SJCRH30 (cell line): ENCODE measurements around the gene SLC37A2. TPM values are rescaled to one million over a fixed set of nuclear protein-coding genes. Genes with fewer than 3 reads are reported as not detected.
A peak's percentile ranks its signal among the peaks of the same experiment; 100 is the strongest.
"Not testable (repeated sequence)": the region's sequence is repeated elsewhere in the genome, so short reads cannot be mapped to it uniquely, and the experiment has no call there.

Experiments used
- DNase-seq, 2 experiments: peaks; one replicate each; pipeline ENCODE4 v3.0.0-alpha.2; 2015 to 2020
- H3K27ac ChIP-seq: fragments of 250-450 bp; sonication (Bioruptor Pico); 2 replicates; pipeline ENCODE4 v1.5.1; 2020; ENCODE audit warnings: mild to moderate bottlenecking, moderate library complexity
- H3K27me3 ChIP-seq: fragments of 250-450 bp; sonication (Bioruptor Pico); 2 replicates; pipeline ENCODE4 v1.5.1; 2020; ENCODE audit warnings: mild to moderate bottlenecking, moderate library complexity
- H3K36me3 ChIP-seq: fragments of 250-450 bp; sonication (Bioruptor Pico); 2 replicates; pipeline ENCODE4 v1.5.1; 2020; ENCODE audit warnings: mild to moderate bottlenecking, moderate library complexity
- H3K4me1 ChIP-seq: fragments of 250-450 bp; sonication (Bioruptor Pico); 2 replicates; pipeline ENCODE4 v1.5.1; 2020; ENCODE audit warnings: mild to moderate bottlenecking, moderate library complexity
- H3K4me3 ChIP-seq: fragments of 250-450 bp; sonication (Bioruptor Pico); 2 replicates; pipeline ENCODE4 v1.5.1; 2020; ENCODE audit warnings: mild to moderate bottlenecking, moderate library complexity
- H3K9me3 ChIP-seq: fragments of 250-450 bp; sonication (Bioruptor Pico); replicated peaks from 2 replicates; pipeline ENCODE4 v1.5.1; 2020; ENCODE audit warnings: mild to moderate bottlenecking, moderate library complexity
- total RNA-seq: library from RNA; depleted of rRNA; stranded (reverse); fragments of >200 nt; shearing (Covaris generic); gene quantifications from 2 replicates; pipeline ENCODE4 v1.2.3, GENCODE V29; 2014; rRNA removed

The SLC37A2 gene
- 2.9 and 4.0 TPM in 2 replicates for total RNA-seq

DNA sequence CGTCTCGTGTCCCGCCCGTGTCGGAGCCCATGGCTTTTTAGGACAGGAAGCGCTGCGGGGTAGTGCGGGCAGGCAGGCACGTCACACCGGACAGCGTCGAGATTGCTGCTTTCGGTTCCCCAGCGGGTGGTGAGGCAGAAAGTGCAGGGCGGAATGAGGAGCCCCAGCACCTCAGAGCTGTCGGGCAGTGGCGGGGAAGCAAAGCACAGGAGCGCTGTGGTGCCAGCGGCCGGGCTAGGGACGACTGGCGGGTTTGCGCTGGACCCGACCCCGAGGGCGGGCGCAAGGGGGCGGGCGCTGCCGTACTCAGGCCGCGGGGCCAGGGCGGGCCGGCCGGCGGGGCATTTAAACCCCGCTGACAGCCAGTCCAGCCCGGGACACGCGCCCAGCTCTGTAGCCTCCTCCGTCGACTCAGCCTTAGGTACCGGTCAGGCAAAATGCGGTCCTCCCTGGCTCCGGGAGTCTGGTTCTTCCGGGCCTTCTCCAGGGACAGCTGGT is at the start of gene SLC37A2:
Gene SLC37A2, plus strand, starts transcription at position 375 of the 498 bp plus-strand sequence. Its CDS starts 63 bp downstream, at position 438.
- no peaks in the 10 kb centered on the region for H3K4me1 ChIP-seq
- H3K4me3 ChIP-seq: peak within 1 kb of the TSS; percentile 54
- peak within 1 kb of the TSS; percentile 9; the same call in 1 of the 2 replicates for H3K27ac ChIP-seq
- H3K9me3 ChIP-seq: no peaks in the 10 kb centered on the region
- H3K27me3 ChIP-seq: no peaks in the 10 kb centered on the region
- DNase-seq: peak in 1 of 2 experiments; percentile 36
- no peaks in the 10 kb centered on the region for H3K36me3 ChIP-seq

DNA sequence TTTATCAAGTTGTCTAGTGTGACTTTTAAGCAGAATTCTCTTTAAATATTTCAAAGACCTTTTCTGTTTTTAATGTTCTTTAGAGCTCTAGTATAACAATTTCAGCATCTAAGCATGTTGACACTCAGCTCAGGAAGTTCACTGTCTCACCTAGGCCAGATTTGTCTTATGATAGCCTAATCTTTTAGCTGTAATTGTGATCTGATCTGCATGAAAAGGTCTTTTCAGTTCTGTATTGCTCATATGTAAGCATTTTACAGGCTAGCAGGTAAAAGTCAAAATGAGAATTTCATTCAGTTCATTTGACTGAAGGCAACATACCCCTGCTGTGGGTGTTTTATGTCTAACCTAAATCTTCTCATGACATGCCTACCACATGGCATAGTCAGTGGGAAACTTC is 46.7 kb upstream of the SLC37A2 start:
- Histone ChIP-seq H3K4me1 (no peaks in the 10 kb centered on the region), H3K27ac (no peak overlapping the region), H3K4me3 (no peak overlapping the region), H3K9me3 (no peaks in the 10 kb centered on the region), H3K36me3 (no peaks in the 10 kb centered on the region; the same call in 1 of the 2 replicates), H3K27me3 (no peaks in the 10 kb centered on the region)
- DNase-seq: no peak

DNA sequence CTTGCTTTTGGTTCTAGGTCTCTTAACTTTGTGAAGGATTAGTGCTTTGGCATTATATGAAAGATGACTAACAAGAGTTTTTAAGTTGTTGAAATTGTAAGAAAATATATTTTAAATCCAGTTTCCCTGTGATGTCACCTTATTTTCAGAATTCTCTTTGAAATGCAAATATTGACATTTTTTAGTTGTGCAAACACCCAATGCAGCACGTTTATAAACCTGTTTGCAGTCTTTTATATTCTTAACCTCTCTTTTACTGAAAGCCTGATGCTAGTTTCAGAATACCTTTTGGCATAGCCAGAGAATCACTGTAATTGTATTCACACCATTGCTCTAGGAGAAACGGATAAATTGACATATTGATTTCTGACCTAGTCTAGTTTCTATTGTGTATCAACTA is 42.8 kb upstream of the SLC37A2 start:
- Histone ChIP-seq H3K27me3 (no peaks in the 10 kb centered on the region), H3K9me3 (no peaks in the 10 kb centered on the region), H3K27ac (no peak overlapping the region), H3K4me1 (no peaks in the 10 kb centered on the region), H3K36me3 (no peaks in the 10 kb centered on the region; the same call in 1 of the 2 replicates), H3K4me3 (no peak overlapping the region)
- no peak for DNase-seq

DNA sequence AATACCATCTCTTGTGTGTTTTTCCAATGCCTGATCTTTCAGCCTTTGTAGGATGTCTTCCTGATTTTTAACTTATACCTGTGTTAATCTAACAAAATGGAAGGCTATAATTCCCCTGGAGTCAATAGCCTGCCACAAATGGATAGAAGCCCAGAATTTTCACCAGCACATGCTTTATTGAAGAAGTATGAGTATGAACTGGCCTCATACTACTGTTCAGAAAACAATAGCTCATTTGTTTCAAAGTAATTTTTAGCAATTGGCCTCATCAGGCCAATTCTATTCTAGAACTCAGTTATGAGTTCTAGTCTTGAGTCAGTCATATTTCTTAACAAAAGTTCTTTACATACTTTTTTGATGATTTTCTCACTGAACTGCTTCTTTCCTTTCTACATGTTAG is 40.6 kb upstream of the SLC37A2 start:
- Histone ChIP-seq H3K4me1 (no peaks in the 10 kb centered on the region), H3K9me3 (no peaks in the 10 kb centered on the region), H3K4me3 (no peak overlapping the region), H3K27me3 (no peaks in the 10 kb centered on the region), H3K27ac (no peak overlapping the region), H3K36me3 (no peaks in the 10 kb centered on the region; the same call in 1 of the 2 replicates)
- no peak for DNase-seq

DNA sequence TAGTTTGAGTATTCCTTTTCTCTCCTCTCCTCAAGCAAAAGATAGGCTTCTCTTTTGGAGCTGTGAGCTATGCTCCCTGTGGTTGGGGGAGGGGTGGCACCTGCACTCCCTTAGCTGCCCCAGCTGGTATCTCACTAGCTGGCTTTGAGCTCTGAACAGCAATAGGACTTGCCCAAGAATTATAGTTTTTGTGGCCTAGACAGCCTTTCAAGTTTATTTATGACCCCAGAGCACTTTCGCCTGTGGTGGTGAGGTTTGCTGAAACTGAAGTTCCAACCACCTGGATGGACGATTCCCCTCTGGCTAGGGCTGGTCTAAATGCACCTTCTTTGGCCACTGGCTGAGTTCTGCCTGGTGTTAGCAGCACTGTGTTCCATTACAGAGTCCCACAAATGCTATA is 37.1 kb upstream of the SLC37A2 start:
- DNase-seq: no peak
- Histone ChIP-seq H3K36me3 (peaks cover 3% of the 10 kb centered on the region; the same call in 1 of the 2 replicates), H3K4me3 (no peak overlapping the region), H3K4me1 (no peaks in the 10 kb centered on the region), H3K9me3 (no peaks in the 10 kb centered on the region), H3K27me3 (no peaks in the 10 kb centered on the region), H3K27ac (no peak overlapping the region)

DNA sequence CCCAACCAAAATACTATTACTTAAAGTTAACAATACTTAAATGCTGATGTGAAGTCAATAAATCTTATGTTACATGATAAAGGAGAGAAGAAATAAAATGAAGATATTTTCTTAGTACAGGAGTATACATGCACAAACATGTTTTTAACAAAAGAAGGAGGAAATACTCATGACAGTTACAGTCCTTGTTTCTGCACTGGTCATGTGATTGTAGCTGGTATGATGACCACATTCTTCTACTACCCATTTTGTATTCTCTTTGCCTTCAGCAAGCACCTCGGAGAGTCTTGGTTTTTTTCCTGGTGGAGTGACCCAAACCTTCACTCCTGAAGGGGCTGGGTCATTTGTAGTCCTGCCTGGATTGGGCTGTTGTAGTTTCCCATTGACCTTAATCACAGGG is 33.7 kb upstream of the SLC37A2 start:
- H3K27me3 ChIP-seq, H3K4me3 ChIP-seq, H3K27ac ChIP-seq, H3K4me1 ChIP-seq, DNase-seq, H3K9me3 ChIP-seq, H3K36me3 ChIP-seq: not testable (repeated sequence)

DNA sequence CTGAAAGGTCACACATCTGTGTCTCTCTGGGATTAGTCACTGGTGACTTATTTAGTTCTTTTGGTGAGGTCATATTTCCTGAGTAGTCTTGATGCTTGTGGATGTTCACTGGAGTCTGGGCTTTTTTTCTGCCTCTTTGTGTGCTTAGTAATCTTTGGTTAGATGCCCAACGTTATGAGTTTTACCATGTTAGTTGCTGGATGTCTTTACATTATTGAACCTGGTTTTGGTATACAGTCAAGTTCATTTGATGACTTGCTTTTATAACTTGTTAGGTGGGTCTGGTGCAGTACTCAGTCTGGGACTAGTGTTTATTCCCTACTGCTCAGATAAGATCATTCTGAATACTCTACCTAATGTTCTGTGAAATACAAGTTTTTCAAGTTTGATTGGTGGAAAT is 26.2 kb upstream of the SLC37A2 start:
- H3K4me3 ChIP-seq: no peak overlapping the region
- no peaks in the 10 kb centered on the region for H3K36me3 ChIP-seq
- H3K27me3 ChIP-seq: no peaks in the 10 kb centered on the region
- no peaks in the 10 kb centered on the region for H3K4me1 ChIP-seq
- peak in 1 of 2 experiments; percentile 9 for DNase-seq
- no peak overlapping the region for H3K27ac ChIP-seq
- no peaks in the 10 kb centered on the region for H3K9me3 ChIP-seq

DNA sequence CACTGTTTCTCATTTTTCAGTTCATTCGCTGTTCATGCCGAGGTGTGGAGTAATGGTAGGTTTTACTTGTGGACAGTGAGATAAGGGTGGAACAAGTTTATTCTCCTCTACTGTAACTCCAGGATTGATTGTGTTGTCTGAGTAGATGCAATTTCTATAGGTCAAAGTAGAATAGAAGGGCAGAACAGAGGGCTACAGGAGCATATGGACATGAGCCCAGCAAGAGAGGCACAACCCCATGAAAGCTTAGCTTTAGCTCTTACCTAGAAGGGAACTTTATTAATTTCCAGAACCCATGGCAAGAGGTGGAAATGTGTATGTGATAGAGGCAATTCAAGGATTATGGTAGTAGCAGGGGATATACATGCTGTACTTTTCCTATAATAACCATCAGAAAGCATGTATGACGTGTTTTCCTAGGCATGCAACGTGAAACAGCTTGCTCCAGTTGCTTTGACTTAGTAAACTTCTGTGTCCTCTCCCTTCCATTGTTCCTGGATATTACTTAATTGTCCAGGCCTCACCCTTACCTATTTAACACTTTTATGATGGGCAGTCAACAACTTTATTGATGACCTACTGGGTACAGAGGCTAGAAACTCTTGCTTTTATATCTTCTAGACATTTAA is 13.8 kb upstream of the SLC37A2 start:
- no peak overlapping the region for H3K4me3 ChIP-seq
- no peaks in the 10 kb centered on the region for H3K4me1 ChIP-seq
- H3K27ac ChIP-seq: no peak overlapping the region
- peaks cover under 1% of the 10 kb centered on the region; the same call in 1 of the 2 replicates for H3K36me3 ChIP-seq
- no peaks in the 10 kb centered on the region for H3K9me3 ChIP-seq
- H3K27me3 ChIP-seq: no peaks in the 10 kb centered on the region
- no peak for DNase-seq

DNA sequence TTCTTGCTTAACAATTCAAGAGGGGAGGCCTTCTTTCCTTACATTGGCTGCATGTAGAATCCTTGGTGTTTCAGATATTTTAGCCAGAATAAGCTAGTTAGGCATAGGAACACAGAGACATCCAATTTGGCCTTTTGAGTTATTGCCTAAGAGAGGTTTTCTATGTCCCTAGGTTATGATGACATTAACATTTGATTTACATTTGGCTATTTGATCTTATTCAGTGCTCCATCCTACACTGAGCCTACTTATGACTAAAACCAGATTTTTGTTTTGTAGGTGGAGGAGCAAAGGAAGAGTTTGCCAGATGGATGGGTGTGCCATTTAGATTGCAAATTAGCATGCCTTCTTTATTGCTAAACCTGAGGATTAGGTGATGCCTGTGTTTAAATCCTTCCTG is 11.1 kb upstream of the SLC37A2 start:
- no peaks in the 10 kb centered on the region for H3K36me3 ChIP-seq
- no peaks in the 10 kb centered on the region for H3K9me3 ChIP-seq
- no peaks in the 10 kb centered on the region for H3K27me3 ChIP-seq
- no peak overlapping the region for H3K4me3 ChIP-seq
- H3K4me1 ChIP-seq: no peaks in the 10 kb centered on the region
- no peak for DNase-seq
- no peak overlapping the region for H3K27ac ChIP-seq

DNA sequence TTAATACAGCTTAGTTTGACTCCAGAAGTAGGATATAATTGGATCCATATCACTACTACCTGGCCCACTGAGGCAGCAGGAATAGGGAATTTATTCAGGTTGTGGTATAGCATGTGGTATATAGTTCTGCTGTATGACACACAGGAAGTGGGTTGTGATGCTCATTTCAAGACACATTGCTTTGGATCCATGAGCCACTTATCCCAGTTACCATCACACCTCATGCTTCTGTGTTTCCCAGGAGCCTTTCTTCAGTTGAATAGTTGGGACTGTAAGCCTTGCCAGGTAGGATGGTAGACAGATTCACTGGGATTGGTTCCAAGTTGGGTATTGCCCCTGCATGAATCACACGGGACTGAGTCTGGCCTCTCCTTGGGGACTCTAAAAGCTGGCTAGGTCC is 9.9 kb upstream of the SLC37A2 start:
- H3K27ac ChIP-seq: no peak overlapping the region
- no peaks in the 10 kb centered on the region for H3K27me3 ChIP-seq
- H3K4me3 ChIP-seq: no peak overlapping the region
- no peaks in the 10 kb centered on the region for H3K4me1 ChIP-seq
- no peaks in the 10 kb centered on the region for H3K36me3 ChIP-seq
- H3K9me3 ChIP-seq: no peaks in the 10 kb centered on the region
- DNase-seq: no peak

DNA sequence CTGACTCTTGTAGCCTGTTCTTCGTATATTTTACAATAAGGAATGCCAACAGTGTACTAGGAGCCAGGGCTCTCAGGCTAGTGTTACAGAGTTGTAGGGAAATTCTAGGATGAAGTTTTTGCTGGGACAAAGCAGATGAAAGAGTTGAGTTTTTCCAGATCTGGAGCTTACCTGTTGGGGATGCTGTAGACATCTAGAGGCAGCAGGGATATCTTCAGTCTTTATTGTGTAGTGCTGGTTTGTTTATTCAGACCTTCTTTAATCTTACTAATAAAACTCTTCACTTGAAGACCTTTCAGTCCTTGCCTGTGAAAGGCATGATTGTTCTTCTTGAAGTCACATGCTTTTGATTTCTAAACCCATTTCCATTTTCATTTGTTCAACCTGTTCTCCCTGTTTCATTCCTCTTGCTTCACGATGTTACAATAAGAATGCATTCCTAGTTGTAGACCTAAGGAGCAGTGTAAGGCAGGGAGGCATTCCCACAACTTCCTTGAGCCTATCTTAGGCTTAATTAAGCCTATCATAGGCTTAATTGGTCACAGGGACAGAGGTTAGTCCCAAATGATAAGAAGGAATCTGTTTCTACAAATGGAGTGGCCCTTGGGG is 7.9 kb upstream of the SLC37A2 start:
- H3K4me3 ChIP-seq: no peak overlapping the region
- no peak for DNase-seq
- no peak overlapping the region for H3K27ac ChIP-seq
- no peaks in the 10 kb centered on the region for H3K36me3 ChIP-seq
- no peaks in the 10 kb centered on the region for H3K4me1 ChIP-seq
- no peaks in the 10 kb centered on the region for H3K9me3 ChIP-seq
- H3K27me3 ChIP-seq: no peaks in the 10 kb centered on the region

DNA sequence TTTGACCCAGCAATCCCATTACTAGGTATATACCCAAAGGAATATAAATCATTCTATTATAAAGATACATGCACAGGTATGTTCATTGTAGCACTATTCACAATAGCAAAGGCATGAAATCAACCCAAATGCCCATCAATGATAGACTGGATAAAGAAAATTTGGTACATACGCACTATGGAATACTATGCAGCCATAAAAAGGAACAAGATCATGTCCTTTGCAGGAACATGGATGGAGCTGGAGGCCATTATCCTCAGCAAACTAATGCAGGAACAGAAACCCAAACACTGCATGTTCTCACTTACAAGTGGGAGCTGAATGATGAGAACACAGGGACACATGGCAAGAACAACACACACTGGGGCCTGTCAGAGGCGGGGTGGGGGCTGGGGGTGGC is 7.0 kb upstream of the SLC37A2 start:
- DNase-seq: not testable (repeated sequence)

DNA sequence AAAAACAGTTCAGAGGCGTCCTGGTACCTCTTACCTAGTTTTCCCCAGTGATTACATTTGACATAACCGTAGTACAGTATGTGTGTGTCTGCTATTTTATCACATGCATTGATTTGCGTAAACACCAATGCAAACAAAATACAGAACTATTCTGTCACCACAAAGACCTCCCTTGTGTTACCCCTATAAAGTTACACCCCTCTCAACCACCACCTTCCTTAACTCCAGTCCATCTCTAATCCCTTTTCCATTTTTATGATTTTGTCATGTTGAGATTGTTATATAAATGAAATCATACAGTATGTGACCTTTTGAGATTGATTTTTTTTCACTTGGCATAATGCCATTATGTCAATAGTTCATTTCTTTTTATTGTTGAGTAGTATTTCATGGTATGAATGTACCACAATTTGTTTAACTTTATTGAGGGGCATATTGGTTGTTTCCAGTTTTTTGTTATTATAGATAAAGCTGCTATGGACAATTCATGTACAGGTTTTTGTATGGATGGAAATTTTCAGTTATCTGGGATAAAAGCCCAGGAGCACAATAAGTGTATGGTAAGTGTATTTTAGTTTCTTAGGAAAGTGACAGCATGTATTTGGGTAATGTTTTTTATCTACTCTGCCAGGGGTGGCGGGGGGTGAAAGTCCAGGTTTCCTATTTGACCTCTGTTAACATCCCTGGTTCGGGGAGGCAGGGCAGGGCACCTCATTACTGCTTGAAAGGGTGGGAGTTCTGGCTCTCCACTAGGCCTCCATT is 6.0 kb upstream of the SLC37A2 start:
- H3K27ac ChIP-seq: no peak overlapping the region
- H3K4me1 ChIP-seq: no peaks in the 10 kb centered on the region

More for the DNA sequence above, 7.0 kb upstream of the SLC37A2 start:
- H3K4me3 ChIP-seq, H3K27me3 ChIP-seq, H3K27ac ChIP-seq, H3K9me3 ChIP-seq, H3K36me3 ChIP-seq, H3K4me1 ChIP-seq: not testable (repeated sequence)

DNA sequence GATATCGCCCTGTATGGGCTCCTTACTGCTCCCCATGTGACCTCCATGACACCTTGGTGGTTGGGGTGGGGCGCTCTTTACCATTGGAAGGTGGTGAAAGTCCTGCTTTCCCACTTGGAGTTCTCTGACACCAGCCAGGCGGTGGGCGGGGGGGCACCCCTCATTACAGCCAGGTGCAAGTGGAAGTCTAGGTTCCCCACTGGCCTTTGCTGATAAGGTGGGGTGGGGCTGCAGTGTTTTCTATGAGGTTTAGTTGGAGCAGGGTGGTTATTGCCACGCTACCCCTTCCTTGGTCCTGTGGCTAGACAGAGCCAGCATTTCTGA is 5.5 kb upstream of the SLC37A2 start:
- Histone ChIP-seq H3K27ac (no peak overlapping the region), H3K4me1 (no peaks in the 10 kb centered on the region), H3K36me3 (no peaks in the 10 kb centered on the region), H3K9me3 (no peaks in the 10 kb centered on the region), H3K4me3 (no peak overlapping the region), H3K27me3 (no peaks in the 10 kb centered on the region)
- DNase-seq: no peak

More for the DNA sequence above, 6.0 kb upstream of the SLC37A2 start:
- no peak overlapping the region for H3K4me3 ChIP-seq
- H3K9me3 ChIP-seq: no peaks in the 10 kb centered on the region
- H3K27me3 ChIP-seq: no peaks in the 10 kb centered on the region
- H3K36me3 ChIP-seq: no peaks in the 10 kb centered on the region
- no peak for DNase-seq

DNA sequence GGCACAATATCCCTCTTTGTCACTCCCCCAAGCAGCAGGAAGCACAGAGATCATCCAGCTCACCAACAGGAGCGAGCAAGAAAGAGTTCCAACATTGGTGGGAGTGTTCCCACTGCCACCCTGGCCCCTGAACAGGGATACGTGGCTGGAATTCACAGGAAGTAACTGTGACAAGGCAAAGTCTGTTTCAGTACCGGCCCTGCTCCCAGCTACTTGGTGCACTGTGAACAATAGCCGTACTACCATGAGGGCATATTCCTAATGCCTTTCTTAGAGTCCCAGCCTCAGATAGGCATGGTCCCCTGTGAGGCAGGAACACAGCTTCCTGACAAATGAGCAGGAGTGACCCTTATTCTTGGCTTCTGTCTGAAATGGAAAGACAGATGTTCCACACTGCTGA is 1.8 kb upstream of the SLC37A2 start:
- Histone ChIP-seq H3K27me3 (no peaks in the 10 kb centered on the region), H3K36me3 (no peaks in the 10 kb centered on the region), H3K27ac (no peak overlapping the region), H3K4me3 (no peak overlapping the region), H3K9me3 (no peaks in the 10 kb centered on the region), H3K4me1 (no peaks in the 10 kb centered on the region)
- no peak for DNase-seq
